Measurements from ENCODE around the gene NIP7.
"Not testable (repeated sequence)": the region's sequence is repeated elsewhere in the genome, so short reads cannot be mapped to it uniquely, and the experiment has no call there.

NIP7 gene

GRCh38 chr16:69339289-69340094, at the start of gene NIP7, which contains the start of gene COG8:
NIP7 (plus strand) TSS chr16:69339772; CDS start chr16:69339830, 58 bp downstream.
COG8 (minus strand) TSS chr16:69339564; CDS start chr16:69339552, 12 bp downstream.
- Histone ChIP-seq H3K4me1 (ENCODE audit: control insufficient read depth, insufficient read depth, low read length) (peaks cover 8% of the 10 kb centered on the region), H3K36me3 (ENCODE audit: control insufficient read depth, insufficient read depth, low read length) (peaks cover 12% of the 10 kb centered on the region), H3K27ac (ENCODE audit: low read depth, low read length) (peak within 1 kb of the TSS; percentile 81)

GRCh38 chr16:69291657-69292056, 47.9 kb upstream of the NIP7 start:
- H3K27ac ChIP-seq (ENCODE audit: low read depth, low read length); H3K4me3 ChIP-seq (ENCODE audit: low read length); H3K36me3 ChIP-seq (ENCODE audit: control insufficient read depth, insufficient read depth, low read length); H3K27me3 ChIP-seq (ENCODE audit: control insufficient read depth, insufficient read depth, low read length); H3K4me1 ChIP-seq (ENCODE audit: control insufficient read depth, insufficient read depth, low read length); H3K9ac ChIP-seq (ENCODE audit: low read length): not testable (repeated sequence)

More at GRCh38 chr16:69339289-69340094, at the start of gene NIP7, which contains the start of gene COG8:
- Histone ChIP-seq H3K4me3 (ENCODE audit: low read length) (peak within 1 kb of the TSS; percentile 90), H3K9ac (ENCODE audit: low read length) (peak within 1 kb of the TSS; percentile 75), H3K27me3 (ENCODE audit: control insufficient read depth, insufficient read depth, low read length) (no peaks in the 10 kb centered on the region)

GRCh38 chr16:69293401-69293800, 46.2 kb upstream of the NIP7 start:
- H3K4me3 ChIP-seq (ENCODE audit: low read length) = no peak overlapping the region
- no peak overlapping the region for H3K27ac ChIP-seq (ENCODE audit: low read depth, low read length)
- H3K9ac ChIP-seq (ENCODE audit: low read length) = no peak overlapping the region
- no peaks in the 10 kb centered on the region for H3K27me3 ChIP-seq (ENCODE audit: control insufficient read depth, insufficient read depth, low read length)
- H3K36me3 ChIP-seq (ENCODE audit: control insufficient read depth, insufficient read depth, low read length) = no peaks in the 10 kb centered on the region
- no peaks in the 10 kb centered on the region for H3K4me1 ChIP-seq (ENCODE audit: control insufficient read depth, insufficient read depth, low read length)

GRCh38 chr16:69294051-69294450, 45.5 kb upstream of the NIP7 start:
- no peak overlapping the region for H3K27ac ChIP-seq (ENCODE audit: low read depth, low read length)
- H3K27me3 ChIP-seq (ENCODE audit: control insufficient read depth, insufficient read depth, low read length) = no peaks in the 10 kb centered on the region
- H3K9ac ChIP-seq (ENCODE audit: low read length) = no peak overlapping the region
- no peaks in the 10 kb centered on the region for H3K36me3 ChIP-seq (ENCODE audit: control insufficient read depth, insufficient read depth, low read length)
- H3K4me3 ChIP-seq (ENCODE audit: low read length) = no peak overlapping the region
- H3K4me1 ChIP-seq (ENCODE audit: control insufficient read depth, insufficient read depth, low read length) = no peaks in the 10 kb centered on the region

- H3K4me1 ChIP-seq (ENCODE audit: control insufficient read depth, insufficient read depth, low read length); H3K4me3 ChIP-seq (ENCODE audit: low read length); H3K36me3 ChIP-seq (ENCODE audit: control insufficient read depth, insufficient read depth, low read length); H3K9ac ChIP-seq (ENCODE audit: low read length); H3K27ac ChIP-seq (ENCODE audit: low read depth, low read length); H3K27me3 ChIP-seq (ENCODE audit: control insufficient read depth, insufficient read depth, low read length): not testable (repeated sequence)
Measured at GRCh38 chr16:69296771-69297170, 42.8 kb upstream of the NIP7 start.

- Histone ChIP-seq H3K4me3 (ENCODE audit: low read length) (no peak overlapping the region), H3K27ac (ENCODE audit: low read depth, low read length) (no peak overlapping the region), H3K36me3 (ENCODE audit: control insufficient read depth, insufficient read depth, low read length) (peaks cover 6% of the 10 kb centered on the region), H3K4me1 (ENCODE audit: control insufficient read depth, insufficient read depth, low read length) (no peaks in the 10 kb centered on the region), H3K9ac (ENCODE audit: low read length) (no peak overlapping the region), H3K27me3 (ENCODE audit: control insufficient read depth, insufficient read depth, low read length) (no peaks in the 10 kb centered on the region)
Measured at GRCh38 chr16:69298261-69298660, 41.3 kb upstream of the NIP7 start.

GRCh38 chr16:69301187-69301586, 38.4 kb upstream of the NIP7 start:
- Histone ChIP-seq H3K4me3 (ENCODE audit: low read length) (no peak overlapping the region), H3K4me1 (ENCODE audit: control insufficient read depth, insufficient read depth, low read length) (no peaks in the 10 kb centered on the region), H3K36me3 (ENCODE audit: control insufficient read depth, insufficient read depth, low read length) (peaks cover 6% of the 10 kb centered on the region), H3K27me3 (ENCODE audit: control insufficient read depth, insufficient read depth, low read length) (no peaks in the 10 kb centered on the region), H3K9ac (ENCODE audit: low read length) (no peak overlapping the region), H3K27ac (ENCODE audit: low read depth, low read length) (no peak overlapping the region)

- H3K4me1 ChIP-seq (ENCODE audit: control insufficient read depth, insufficient read depth, low read length) = no peaks in the 10 kb centered on the region
- H3K27me3 ChIP-seq (ENCODE audit: control insufficient read depth, insufficient read depth, low read length) = no peaks in the 10 kb centered on the region
- H3K36me3 ChIP-seq (ENCODE audit: control insufficient read depth, insufficient read depth, low read length) = peaks cover 6% of the 10 kb centered on the region
- H3K27ac ChIP-seq (ENCODE audit: low read depth, low read length) = no peak overlapping the region
- H3K9ac ChIP-seq (ENCODE audit: low read length) = no peak overlapping the region
- H3K4me3 ChIP-seq (ENCODE audit: low read length) = no peak overlapping the region
Measured at GRCh38 chr16:69301861-69302260, 37.7 kb upstream of the NIP7 start.

- Histone ChIP-seq H3K4me1 (ENCODE audit: control insufficient read depth, insufficient read depth, low read length) (no peaks in the 10 kb centered on the region), H3K4me3 (ENCODE audit: low read length) (no peak overlapping the region), H3K9ac (ENCODE audit: low read length) (no peak overlapping the region), H3K27ac (ENCODE audit: low read depth, low read length) (no peak overlapping the region), H3K36me3 (ENCODE audit: control insufficient read depth, insufficient read depth, low read length) (peaks cover 6% of the 10 kb centered on the region), H3K27me3 (ENCODE audit: control insufficient read depth, insufficient read depth, low read length) (no peaks in the 10 kb centered on the region)
Measured at GRCh38 chr16:69302301-69302700, 37.3 kb upstream of the NIP7 start.

GRCh38 chr16:69306031-69306430, 33.5 kb upstream of the NIP7 start:
- no peak overlapping the region for H3K9ac ChIP-seq (ENCODE audit: low read length)
- H3K4me1 ChIP-seq (ENCODE audit: control insufficient read depth, insufficient read depth, low read length) = peaks cover 5% of the 10 kb centered on the region
- H3K27me3 ChIP-seq (ENCODE audit: control insufficient read depth, insufficient read depth, low read length) = no peaks in the 10 kb centered on the region
- no peak overlapping the region for H3K4me3 ChIP-seq (ENCODE audit: low read length)
- H3K36me3 ChIP-seq (ENCODE audit: control insufficient read depth, insufficient read depth, low read length) = no peaks in the 10 kb centered on the region
- no peak overlapping the region for H3K27ac ChIP-seq (ENCODE audit: low read depth, low read length)

- no peak overlapping the region for H3K27ac ChIP-seq (ENCODE audit: low read depth, low read length)
- no peaks in the 10 kb centered on the region for H3K27me3 ChIP-seq (ENCODE audit: control insufficient read depth, insufficient read depth, low read length)
- H3K4me3 ChIP-seq (ENCODE audit: low read length) = no peak overlapping the region
- H3K9ac ChIP-seq (ENCODE audit: low read length) = no peak overlapping the region
- no peaks in the 10 kb centered on the region for H3K36me3 ChIP-seq (ENCODE audit: control insufficient read depth, insufficient read depth, low read length)
- peaks cover 5% of the 10 kb centered on the region for H3K4me1 ChIP-seq (ENCODE audit: control insufficient read depth, insufficient read depth, low read length)
Measured at GRCh38 chr16:69307091-69307490, 32.5 kb upstream of the NIP7 start.

- H3K27me3 ChIP-seq (ENCODE audit: control insufficient read depth, insufficient read depth, low read length) = no peaks in the 10 kb centered on the region
- H3K4me3 ChIP-seq (ENCODE audit: low read length) = no peak overlapping the region
Measured at GRCh38 chr16:69307856-69308255, 31.7 kb upstream of the NIP7 start.

GRCh38 chr16:69309316-69309715, 30.3 kb upstream of the NIP7 start:
- Histone ChIP-seq H3K4me3 (ENCODE audit: low read length) (no peak overlapping the region), H3K4me1 (ENCODE audit: control insufficient read depth, insufficient read depth, low read length) (peaks cover 5% of the 10 kb centered on the region), H3K9ac (ENCODE audit: low read length) (no peak overlapping the region), H3K27me3 (ENCODE audit: control insufficient read depth, insufficient read depth, low read length) (no peaks in the 10 kb centered on the region), H3K36me3 (ENCODE audit: control insufficient read depth, insufficient read depth, low read length) (no peaks in the 10 kb centered on the region), H3K27ac (ENCODE audit: low read depth, low read length) (no peak overlapping the region)

More at GRCh38 chr16:69307856-69308255, 31.7 kb upstream of the NIP7 start:
- H3K36me3 ChIP-seq (ENCODE audit: control insufficient read depth, insufficient read depth, low read length) = no peaks in the 10 kb centered on the region
- H3K4me1 ChIP-seq (ENCODE audit: control insufficient read depth, insufficient read depth, low read length) = peaks cover 5% of the 10 kb centered on the region
- H3K27ac ChIP-seq (ENCODE audit: low read depth, low read length) = no peak overlapping the region
- H3K9ac ChIP-seq (ENCODE audit: low read length) = no peak overlapping the region

Data from rectal smooth muscle tissue (tissue), 1 donor.